HG02885 (cell line): ENCODE results near the gene CGN.

ENCODE experiments used
- ATAC-seq: cut with Tn5 transposase; IDR thresholded peaks from one replicate; pipeline ENCODE4 v1.9.1; 2021; ENCODE audit warnings: mild to moderate bottlenecking; ENCODE audit not compliant: unreplicated experiment, poor library complexity

The CGN gene

DNA sequence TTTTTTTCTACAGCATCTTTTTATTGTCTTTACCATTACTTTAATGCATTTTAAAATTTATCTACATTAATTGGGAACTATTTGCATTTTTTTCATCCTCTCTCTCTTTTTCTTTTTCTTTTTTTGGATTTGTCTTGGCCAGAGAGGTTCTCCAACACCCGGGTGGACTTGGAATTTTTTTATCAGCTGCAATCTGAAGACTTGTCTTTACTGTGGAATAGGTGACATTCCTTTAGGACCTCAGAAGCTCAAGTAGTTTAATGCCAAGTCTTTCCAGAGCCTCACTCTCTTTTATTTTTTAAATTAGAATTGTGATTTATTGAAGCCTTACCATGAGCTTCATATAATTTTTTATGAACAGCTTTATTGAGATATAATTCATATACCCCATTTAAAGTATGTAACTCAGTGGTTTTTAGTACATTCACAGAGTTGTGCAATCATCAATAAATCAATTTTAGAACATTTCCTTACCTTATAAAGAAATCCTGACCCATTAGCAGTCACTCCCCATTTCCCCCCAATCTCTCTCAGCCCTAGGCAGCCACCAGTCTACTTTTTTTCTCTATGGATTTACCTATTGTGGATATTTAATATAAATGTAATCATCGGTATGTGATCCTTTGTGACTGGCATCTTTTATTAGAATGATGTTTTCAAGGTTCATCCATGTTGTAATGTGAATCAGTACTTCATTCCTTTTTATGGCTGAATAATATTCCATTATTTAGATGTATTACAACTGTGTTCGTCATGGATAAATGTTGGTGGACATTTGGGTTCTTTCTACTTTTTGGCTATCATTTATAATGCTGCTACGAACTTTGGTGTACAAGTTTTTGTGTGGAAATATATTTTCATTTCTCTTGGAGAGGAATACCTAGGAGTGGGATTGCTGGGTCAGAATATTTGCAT, 35.1 kb downstream of the CGN start:
- ATAC-seq: no peak

DNA sequence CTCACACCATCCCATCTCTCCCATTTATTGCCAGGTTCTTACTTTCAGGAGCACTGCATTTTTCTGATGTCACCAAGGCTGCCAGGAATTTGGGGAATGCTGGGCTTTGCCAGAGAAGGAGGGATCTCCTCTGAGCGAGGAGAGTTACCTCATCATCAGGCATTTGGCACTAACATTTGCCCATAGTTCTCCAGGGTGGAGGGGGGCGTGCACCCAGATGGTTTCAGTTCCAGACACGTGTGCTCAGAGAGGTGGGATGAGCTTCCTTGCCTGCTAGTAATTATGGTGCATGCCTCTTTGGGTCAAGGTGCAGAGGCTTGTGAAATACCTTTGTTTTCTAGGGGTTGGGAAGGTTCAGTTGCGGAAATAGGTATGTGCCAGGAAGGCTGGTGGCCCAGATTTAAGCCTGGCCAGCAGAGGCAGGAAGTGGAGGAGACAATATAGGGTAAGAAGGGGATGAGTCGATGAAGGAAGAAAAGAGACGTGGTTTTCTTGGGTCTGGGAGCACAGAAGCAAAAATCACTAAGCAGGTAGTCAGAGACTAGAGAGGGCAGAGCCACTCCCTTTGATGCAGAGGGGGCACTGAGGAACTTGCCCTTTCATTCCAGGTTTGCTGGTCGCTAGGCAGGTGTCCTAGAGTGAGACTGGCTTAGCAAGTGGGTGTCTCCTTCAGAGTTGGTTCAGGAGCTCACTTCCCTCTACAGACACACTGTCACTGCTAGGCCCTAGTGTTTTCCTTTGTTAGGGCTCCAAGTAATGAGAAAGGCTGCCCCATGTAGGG, 36.1 kb downstream of the CGN start:
- no peak for ATAC-seq

GRCh38 chr1:151547900-151548230, 36.7 kb downstream of the CGN start:
- ATAC-seq: no peak

GRCh38 chr1:151549199-151549598, 38.0 kb downstream of the CGN start:
- ATAC-seq: no peak

- no peak for ATAC-seq
These were observed 42.5 kb downstream of the CGN start for GRCh38 chr1:151553659-151554058.

DNA sequence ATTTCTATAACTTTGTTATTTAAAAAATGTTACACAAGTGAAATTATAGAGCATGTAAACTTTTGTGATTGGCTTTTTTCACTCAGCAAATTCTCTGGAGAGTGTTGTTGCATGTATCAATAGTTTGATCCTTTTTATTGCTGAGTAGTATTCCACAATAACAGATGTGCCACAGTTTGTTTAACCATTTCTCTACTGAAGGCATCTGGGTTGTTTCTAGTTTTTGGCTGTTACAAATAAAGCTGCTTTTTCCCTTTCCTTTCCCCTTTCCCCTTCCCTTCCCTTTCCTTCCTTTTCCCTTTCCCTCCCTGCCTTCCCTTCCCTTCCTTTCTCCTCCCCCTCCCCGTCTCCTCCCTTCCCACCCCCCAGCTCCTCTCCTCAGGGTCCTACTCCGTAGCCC, 44.9 kb downstream of the CGN start:
- no peak for ATAC-seq

- ATAC-seq: no peak
These were observed 51.5 kb downstream of the CGN start for GRCh38 chr1:151562661-151563060.

GRCh38 chr1:151563376-151563775, 52.2 kb downstream of the CGN start:
- no peak for ATAC-seq

DNA sequence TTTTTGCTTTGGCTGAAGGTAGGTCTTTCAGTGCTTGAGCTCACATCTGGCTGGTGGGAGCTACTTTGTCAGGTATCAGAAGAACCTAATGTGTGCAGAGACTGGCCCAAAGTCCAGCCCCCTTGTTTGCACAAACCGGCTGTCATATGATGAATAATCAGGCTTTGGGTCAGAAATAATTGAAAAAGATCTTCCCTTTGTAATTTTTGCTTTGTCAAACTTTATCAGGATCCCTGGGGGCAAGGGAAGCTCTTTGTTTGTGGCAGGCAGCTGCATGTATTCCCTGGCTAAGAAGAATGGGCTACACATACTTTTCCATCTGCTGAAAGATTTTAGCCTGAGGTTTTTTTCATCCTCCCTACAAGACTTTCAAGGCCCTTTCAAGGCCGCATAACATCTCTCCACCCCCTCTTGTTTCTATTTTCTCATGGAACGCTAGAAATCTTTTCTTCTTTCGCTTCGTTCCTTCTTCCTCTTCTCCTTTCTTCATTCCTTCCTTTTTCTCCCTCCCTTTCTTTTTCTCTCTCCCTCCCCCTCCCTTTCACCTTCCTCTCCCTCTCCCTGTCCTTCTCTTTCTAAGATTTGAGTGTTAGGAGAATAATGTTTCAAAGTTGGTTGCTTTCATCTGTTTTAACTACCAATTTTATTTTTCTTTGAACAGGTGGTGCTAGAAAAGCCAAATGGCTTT, 54.5 kb downstream of the CGN start:
- no peak for ATAC-seq

DNA sequence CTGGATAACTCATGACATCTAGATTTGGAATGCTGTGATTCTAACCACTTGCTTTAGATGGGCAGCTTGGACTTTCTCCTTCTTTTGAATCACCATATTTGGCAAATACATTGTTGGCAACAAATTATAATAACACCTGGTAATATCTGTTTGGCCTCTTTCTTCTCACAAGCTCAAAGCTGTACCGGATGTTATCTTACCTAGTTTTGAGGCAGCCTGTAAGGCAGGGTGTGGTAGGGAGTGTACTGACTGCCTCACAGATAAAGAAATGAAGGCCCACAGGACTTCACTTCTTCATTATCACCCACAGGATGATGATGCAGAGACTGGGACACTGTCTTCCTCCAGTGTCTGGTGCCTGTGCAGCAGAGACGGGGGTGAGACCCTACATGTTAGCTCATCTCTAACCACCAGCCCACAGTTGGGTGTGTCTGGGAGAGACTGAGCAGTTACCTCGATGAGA, 57.5 kb downstream of the CGN start:
- no peak for ATAC-seq

- no peak for ATAC-seq
These were observed 59.6 kb downstream of the CGN start for GRCh38 chr1:151570819-151571218.

- ATAC-seq: no peak
These were observed 63.7 kb downstream of the CGN start for GRCh38 chr1:151574575-151575529.

DNA sequence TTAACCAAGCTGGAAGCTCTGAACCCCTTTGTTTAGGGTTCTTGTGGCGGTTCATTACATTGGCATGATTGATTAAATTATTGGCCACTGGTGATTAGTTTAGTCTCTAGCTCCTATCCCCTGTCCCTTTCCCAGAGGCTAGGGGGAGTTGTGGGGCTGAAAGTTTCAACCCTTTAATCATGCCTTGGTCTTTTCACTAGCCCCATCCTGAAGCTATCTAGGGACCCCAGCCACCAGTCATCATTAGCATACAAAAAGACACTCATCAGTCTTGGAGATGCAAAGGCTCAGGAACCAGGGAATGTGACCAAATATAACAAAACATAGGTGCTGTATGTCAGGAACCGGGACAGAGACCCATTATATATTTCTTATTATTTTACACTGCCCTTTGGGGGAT, 66.0 kb downstream of the CGN start:
- no peak for ATAC-seq

DNA sequence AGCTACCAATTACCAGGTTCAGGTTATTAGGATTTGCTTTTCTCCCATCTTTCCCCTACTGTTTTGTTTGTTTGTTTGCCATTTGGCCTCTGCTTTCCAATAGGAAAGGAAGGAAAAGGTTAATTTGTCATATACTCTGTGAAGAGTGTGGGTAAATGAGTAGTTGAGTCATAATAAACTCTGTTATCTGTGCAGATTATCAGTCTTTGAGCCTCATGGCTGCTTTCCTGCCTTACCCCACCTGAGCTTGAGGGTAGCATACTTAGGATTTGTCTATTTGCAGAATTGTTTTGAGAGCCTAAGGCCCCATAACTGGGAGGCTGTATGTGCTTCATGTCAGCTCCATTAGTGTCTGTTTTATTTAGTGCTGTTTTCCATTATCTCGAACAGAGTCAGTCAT, 67.8 kb downstream of the CGN start:
- ATAC-seq: no peak

- ATAC-seq: no peak
These were observed 68.4 kb downstream of the CGN start for GRCh38 chr1:151579436-151580225.

DNA sequence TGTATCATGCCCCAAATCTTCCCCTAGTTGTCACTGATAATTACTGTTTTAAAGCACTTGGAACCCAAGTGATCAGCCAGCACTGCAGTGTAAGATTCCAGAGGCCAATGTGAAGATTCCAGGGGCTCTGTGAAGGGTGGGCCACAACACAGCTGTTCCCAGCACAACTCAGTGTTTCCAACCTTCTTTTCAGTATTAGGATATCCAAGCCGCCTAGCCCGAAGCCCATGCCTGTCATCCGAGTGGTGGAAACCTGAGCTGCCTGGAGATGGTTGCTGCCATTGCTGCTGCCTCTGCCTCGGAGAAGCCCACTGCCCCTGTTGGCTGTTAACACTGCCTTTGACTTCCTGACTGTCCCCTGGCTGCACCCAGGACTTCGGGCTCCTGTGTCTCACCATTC, 70.3 kb downstream of the CGN start:
- no peak for ATAC-seq

DNA sequence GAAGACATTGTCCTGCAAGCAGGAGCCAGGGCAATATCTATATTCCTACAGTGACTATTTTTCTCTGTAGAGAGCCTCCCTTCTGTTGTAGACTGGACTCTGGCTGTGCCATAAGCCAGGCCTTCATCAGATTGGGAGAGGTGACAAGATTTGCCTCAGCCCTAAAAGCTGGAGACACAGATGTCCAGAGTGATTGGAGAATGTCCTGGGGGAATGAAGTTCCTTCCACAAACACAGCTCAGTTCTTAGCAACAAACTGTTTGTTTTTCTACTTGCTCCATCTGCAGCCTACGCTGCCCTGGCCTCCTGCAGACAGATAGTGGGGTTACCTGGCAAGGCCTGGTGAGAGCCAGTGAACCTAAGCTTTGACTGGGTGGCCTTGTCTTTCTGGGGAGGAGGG, 70.7 kb downstream of the CGN start:
- ATAC-seq: no peak

- no peak for ATAC-seq
These were observed 72.6 kb downstream of the CGN start for GRCh38 chr1:151583796-151584195.

- ATAC-seq: no peak
These were observed 73.1 kb downstream of the CGN start for GRCh38 chr1:151584278-151584677.
